PC-9 (cell line): Measurements from ENCODE around the gene EDC3. TPM values are rescaled to one million over a fixed set of nuclear protein-coding genes. Genes with fewer than 3 reads are reported as not detected.
"Not testable (repeated sequence)": the region's sequence is repeated elsewhere in the genome, so short reads cannot be mapped to it uniquely, and the experiment has no call there.

Experiments
- BruUV-seq: library from RNA; stranded (reverse); fragments of 400-500 nt; replicated peaks from 2 replicates; lab custom pipeline; 2021; lab: Mats Ljungman, UMichigan
- CTCF ChIA-PET: fragments of 300-600 bp; sonication (Branson Sonifier 250); formaldehyde crosslinking; loops from one replicate; lab custom pipeline; 2022; ENCODE audit warnings: antibody characterized with exemption; lab: Charles Lee
- POLR2A ChIA-PET: fragments of 300-600 bp; sonication (Branson Sonifier 250); formaldehyde crosslinking; loops from one replicate; lab custom pipeline; 2022; ENCODE audit warnings: antibody characterized with exemption; ENCODE audit not compliant: unreplicated experiment; lab: Charles Lee
- DNase-seq, 2 experiments: peaks; one replicate each; pipeline versions ENCODE4 v3.0.0 to v3.0.0-alpha.2; 2015 to 2022; ENCODE audit warnings: mixed read lengths in 1 of 2
- H2AFZ ChIP-seq: fragments of 200-600 bp; sonication (generic); 2 replicates; pipeline ENCODE4 v1.8.1; 2017; ENCODE audit warnings: antibody characterized with exemption
- H3F3A ChIP-seq: fragments of 200-600 bp; sonication (generic); 2 replicates; pipeline ENCODE4 v1.8.1; 2017; ENCODE audit warnings: antibody characterized with exemption, mild to moderate bottlenecking, low read depth; ENCODE audit not compliant: insufficient read depth
- H3K27ac ChIP-seq: fragments of 200-600 bp; sonication (generic); 2 replicates; pipeline ENCODE4 v1.6.1; 2016; ENCODE audit warnings: mixed run types
- H3K27me3 ChIP-seq: fragments of 200-600 bp; sonication (generic); 2 replicates; pipeline ENCODE4 v1.6.1; 2016; ENCODE audit warnings: low read depth, mixed run types; ENCODE audit not compliant: insufficient read depth
- H3K36me3 ChIP-seq: fragments of 200-600 bp; sonication (generic); 2 replicates; pipeline ENCODE4 v1.6.1; 2016; ENCODE audit warnings: low read depth, mixed run types
- H3K4me1 ChIP-seq: fragments of 200-600 bp; sonication (generic); replicated peaks from 2 replicates; pipeline ENCODE4 v1.6.1; 2016; ENCODE audit warnings: mixed run types; ENCODE audit not compliant: insufficient read depth
- H3K4me2 ChIP-seq: fragments of 200-600 bp; sonication (generic); 2 replicates; pipeline ENCODE4 v1.6.1; 2017; ENCODE audit warnings: mixed run types
- H3K4me3 ChIP-seq: fragments of 200-600 bp; sonication (generic); 2 replicates; pipeline ENCODE4 v1.6.1; 2016; ENCODE audit warnings: mixed run types
- H3K79me2 ChIP-seq: fragments of 200-600 bp; sonication (generic); 2 replicates; pipeline ENCODE4 v1.6.1; 2017; ENCODE audit warnings: low read depth, mixed run types
- H3K9me2 ChIP-seq: fragments of 200-600 bp; sonication (generic); 2 replicates; pipeline ENCODE4 v1.8.1; 2017; ENCODE audit warnings: mild to moderate bottlenecking; ENCODE audit not compliant: insufficient read depth
- H3K9me3 ChIP-seq: fragments of 200-600 bp; sonication (generic); 2 replicates; pipeline ENCODE4 v1.8.1; 2016; ENCODE audit warnings: low read depth; ENCODE audit not compliant: insufficient read depth
- H4K20me1 ChIP-seq: fragments of 200-600 bp; sonication (generic); 2 replicates; pipeline ENCODE4 v1.8.1; 2017; ENCODE audit not compliant: insufficient read depth
- EZH2 ChIP-seq: fragments of 200-600 bp; sonication (generic); IDR thresholded peaks from 2 replicates; pipeline ENCODE4 v1.8.0; 2017; ENCODE audit warnings: antibody characterized with exemption, low read depth
- intact Hi-C: fragments of 100-400 bp; cut with micrococcal nuclease; formaldehyde crosslinking; loops from one replicate; pipeline ENCODE4 v1.10.0; 2022; ENCODE audit not compliant: unreplicated experiment
- total RNA-seq: library from RNA; stranded (reverse); gene quantifications from 2 replicates; pipeline ENCODE4 v1.2.3, GENCODE V29; 2021
- TF ChIP-seq, protein P1 (sequence below): fragments of 200-600 bp; sonication (generic); conservative IDR thresholded peaks from 2 replicates; pipeline ENCODE4 v1.6.1; 2017; ENCODE audit warnings: mixed run types, antibody characterized with exemption, mild to moderate bottlenecking, moderate library complexity

EDC3 gene
- total RNA-seq, 1 experiment from 2014 or later: 46.3 TPM

DNA sequence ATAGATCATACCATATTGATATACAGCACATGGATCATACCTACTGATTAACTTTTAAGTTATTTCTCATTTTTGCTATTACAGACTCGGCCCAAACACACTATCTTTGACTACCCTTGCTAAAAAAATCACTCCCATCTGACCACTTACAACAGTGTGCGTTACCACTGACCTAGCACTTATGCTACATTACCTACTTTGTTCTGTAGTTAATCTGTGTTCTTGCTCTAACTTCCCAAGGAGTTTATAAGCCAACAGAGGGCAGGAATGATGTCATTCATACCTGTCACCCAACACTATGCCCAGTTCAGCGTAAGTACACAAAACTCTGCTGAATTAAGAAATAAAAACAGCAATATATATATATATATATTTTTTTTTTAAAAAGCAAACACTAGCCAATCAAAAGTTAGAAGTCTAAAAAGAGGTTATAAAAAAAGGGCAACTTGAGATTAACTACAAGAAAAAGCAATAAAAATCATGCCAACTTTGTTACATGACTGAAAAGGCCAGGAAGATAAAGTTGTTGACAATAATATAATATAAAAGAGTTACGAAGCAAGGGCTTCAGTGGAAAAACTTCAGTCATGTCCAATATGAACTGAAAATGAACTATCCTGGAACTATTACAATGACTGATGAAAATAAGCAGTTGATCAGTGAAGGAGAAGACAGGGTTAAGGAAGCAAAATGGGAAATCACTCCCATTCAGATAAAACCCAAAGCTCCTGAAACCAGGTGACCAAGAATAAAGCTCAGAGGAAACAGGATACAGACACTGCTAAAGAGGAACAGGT is 33.6 kb downstream of the EDC3 start:
- no peaks in the 10 kb centered on the region; the same call in none of the 2 replicates for H3F3A ChIP-seq
- H4K20me1 ChIP-seq: peaks cover 14% of the 10 kb centered on the region; the same call in 1 of the 2 replicates
- no peak overlapping the region for H3K4me2 ChIP-seq
- no peaks in the 10 kb centered on the region for H3K9me3 ChIP-seq
- peaks cover 16% of the 10 kb centered on the region; the same call in 1 of the 2 replicates for H3K79me2 ChIP-seq
- TF ChIP-seq, protein P1, sequence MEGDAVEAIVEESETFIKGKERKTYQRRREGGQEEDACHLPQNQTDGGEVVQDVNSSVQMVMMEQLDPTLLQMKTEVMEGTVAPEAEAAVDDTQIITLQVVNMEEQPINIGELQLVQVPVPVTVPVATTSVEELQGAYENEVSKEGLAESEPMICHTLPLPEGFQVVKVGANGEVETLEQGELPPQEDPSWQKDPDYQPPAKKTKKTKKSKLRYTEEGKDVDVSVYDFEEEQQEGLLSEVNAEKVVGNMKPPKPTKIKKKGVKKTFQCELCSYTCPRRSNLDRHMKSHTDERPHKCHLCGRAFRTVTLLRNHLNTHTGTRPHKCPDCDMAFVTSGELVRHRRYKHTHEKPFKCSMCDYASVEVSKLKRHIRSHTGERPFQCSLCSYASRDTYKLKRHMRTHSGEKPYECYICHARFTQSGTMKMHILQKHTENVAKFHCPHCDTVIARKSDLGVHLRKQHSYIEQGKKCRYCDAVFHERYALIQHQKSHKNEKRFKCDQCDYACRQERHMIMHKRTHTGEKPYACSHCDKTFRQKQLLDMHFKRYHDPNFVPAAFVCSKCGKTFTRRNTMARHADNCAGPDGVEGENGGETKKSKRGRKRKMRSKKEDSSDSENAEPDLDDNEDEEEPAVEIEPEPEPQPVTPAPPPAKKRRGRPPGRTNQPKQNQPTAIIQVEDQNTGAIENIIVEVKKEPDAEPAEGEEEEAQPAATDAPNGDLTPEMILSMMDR: no peak
- DNase-seq: no peak
- H2AFZ ChIP-seq: no peak overlapping the region
- H3K36me3 ChIP-seq: no peaks in the 10 kb centered on the region
- H3K4me3 ChIP-seq: no peak overlapping the region
- no peaks in the 10 kb centered on the region for H3K9me2 ChIP-seq
- CTCF ChIA-PET: no interaction called here
- no peaks in the 10 kb centered on the region for H3K4me1 ChIP-seq
- POLR2A ChIA-PET: no interaction called here
- no peak overlapping the region for H3K27ac ChIP-seq
- BruUV-seq: no TSS peak
- intact Hi-C loops: no loop called here
- no peaks in the 10 kb centered on the region for H3K27me3 ChIP-seq

DNA sequence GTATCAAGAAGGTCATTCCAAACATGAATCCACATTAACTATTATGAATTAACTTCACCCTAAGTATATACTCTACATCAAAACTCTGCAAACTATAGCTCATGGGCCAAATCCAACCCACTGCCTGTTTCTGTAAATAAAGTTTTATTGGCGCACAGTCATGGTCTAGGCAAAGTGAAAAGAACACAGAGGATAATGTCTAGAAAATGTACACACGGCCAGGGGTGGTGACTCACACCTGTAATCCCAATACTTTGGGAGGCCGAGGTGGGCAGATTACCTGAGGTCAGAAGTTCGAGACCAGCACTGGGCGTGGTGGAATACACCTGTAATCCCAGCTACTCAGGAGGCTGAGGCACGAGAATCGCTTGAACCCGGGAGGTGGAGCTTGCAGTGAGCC is 34.5 kb downstream of the EDC3 start:
- intact Hi-C loops, DNase-seq, H3K4me3 ChIP-seq, H3K9me3 ChIP-seq, H3K4me2 ChIP-seq, POLR2A ChIA-PET, H3F3A ChIP-seq, H3K36me3 ChIP-seq, H3K9me2 ChIP-seq, H3K4me1 ChIP-seq, H3K27me3 ChIP-seq, H2AFZ ChIP-seq, BruUV-seq, H3K27ac ChIP-seq, CTCF ChIA-PET: not testable (repeated sequence)
- H3K79me2 ChIP-seq: peaks cover 16% of the 10 kb centered on the region; the same call in 1 of the 2 replicates
- peaks cover 15% of the 10 kb centered on the region; the same call in 1 of the 2 replicates for H4K20me1 ChIP-seq

DNA sequence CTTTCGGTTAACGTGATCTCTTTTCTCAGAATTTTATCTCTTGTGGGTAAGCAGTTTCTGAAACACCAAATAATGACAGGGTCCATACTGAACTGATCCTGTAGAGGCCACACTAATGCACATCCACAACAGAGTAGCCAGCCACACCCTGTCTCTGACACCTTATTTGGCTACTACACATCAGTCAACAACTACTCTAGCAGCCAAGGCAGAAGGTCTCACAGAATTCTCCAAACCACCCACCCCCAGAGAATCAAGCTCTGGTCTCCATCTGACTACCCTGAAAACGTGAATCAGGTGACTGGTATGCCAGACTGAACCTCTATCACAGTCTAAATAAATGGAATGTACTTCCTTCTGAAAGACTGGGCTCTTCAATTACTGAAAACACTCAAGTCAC is 38.0 kb downstream of the EDC3 start:
- peak in 1 of 2 experiments; percentile 21 for DNase-seq
- no peak overlapping the region for H3K27ac ChIP-seq
- no peaks in the 10 kb centered on the region for H3K27me3 ChIP-seq
- H3K79me2 ChIP-seq: 0 out of 2 replicates have a peak, but pooled peaks cover 8% of the 10 kb centered on the region
- TF ChIP-seq EZH2: no peak
- TF ChIP-seq, protein P1: no peak
- no peaks in the 10 kb centered on the region for H3K9me2 ChIP-seq
- no peaks in the 10 kb centered on the region for H3K9me3 ChIP-seq
- no peak overlapping the region for H2AFZ ChIP-seq
- H4K20me1 ChIP-seq: peaks cover 22% of the 10 kb centered on the region; the same call in 1 of the 2 replicates
- BruUV-seq: no TSS peak
- POLR2A ChIA-PET: no interaction called here
- H3K4me2 ChIP-seq: no peak overlapping the region
- H3K36me3 ChIP-seq: no peaks in the 10 kb centered on the region
- CTCF ChIA-PET: no interaction called here
- no peaks in the 10 kb centered on the region for H3K4me1 ChIP-seq
- no peak overlapping the region for H3K4me3 ChIP-seq
- intact Hi-C loops: no loop called here
- peaks cover 4% of the 10 kb centered on the region for H3F3A ChIP-seq
